NCI-H1105 (cell line): ENCODE results near the gene TCTN2.

ENCODE experiments used
- DNase-seq: peaks from one replicate; lab custom pipeline; 2025; lab: John Stamatoyannopoulos, UW

Gene TCTN2

GRCh38 chr12:123670882-123671728 is at the start of gene TCTN2:
TCTN2 (plus strand) TSS chr12:123671113; CDS start chr12:123671241, 128 bp downstream.
- DNase-seq, result peak; percentile 93

GRCh38 chr12:123621619-123622530 is 49.0 kb upstream of the TCTN2 start:
- no peak for DNase-seq

- DNase-seq, result peak; percentile 96
Measured at GRCh38 chr12:123633379-123634141, 37.4 kb upstream of the TCTN2 start, which contains the start of the genes EIF2B1 and GTF2H3. EIF2B1 (minus strand) TSS chr12:123633686; CDS start chr12:123633557, 129 bp downstream. GTF2H3 (plus strand) TSS chr12:123633829; CDS start chr12:123633860, 31 bp downstream.

GRCh38 chr12:123634142-123634561 is 36.8 kb upstream of the TCTN2 start:
- no peak for DNase-seq

- DNase-seq, result no peak
Measured at GRCh38 chr12:123643911-123644310, 27.0 kb upstream of the TCTN2 start.

- no peak for DNase-seq
Measured at GRCh38 chr12:123645380-123645779, 25.5 kb upstream of the TCTN2 start.

GRCh38 chr12:123645878-123646277 is 25.0 kb upstream of the TCTN2 start:
- no peak for DNase-seq

- DNase-seq, result no peak
Measured at GRCh38 chr12:123648401-123648800, 22.5 kb upstream of the TCTN2 start.

- DNase-seq, result no peak
Measured at GRCh38 chr12:123654129-123654701, 16.7 kb upstream of the TCTN2 start.

GRCh38 chr12:123655420-123655819 is 15.5 kb upstream of the TCTN2 start:
- no peak for DNase-seq

- no peak for DNase-seq
Measured at GRCh38 chr12:123656392-123656791, 14.5 kb upstream of the TCTN2 start.

- no peak for DNase-seq
Measured at GRCh38 chr12:123657211-123657610, 13.7 kb upstream of the TCTN2 start.

- no peak for DNase-seq
Measured at GRCh38 chr12:123659996-123660727, 10.8 kb upstream of the TCTN2 start.

GRCh38 chr12:123667771-123668170 is 3.1 kb upstream of the TCTN2 start:
- no peak for DNase-seq

GRCh38 chr12:123671876-123672275 is 963 bp downstream of the TCTN2 start:
- no peak for DNase-seq

GRCh38 chr12:123675436-123675835 is 4.5 kb downstream of the TCTN2 start:
- DNase-seq, result no peak

- DNase-seq, result no peak
Measured at GRCh38 chr12:123676616-123677320, 5.9 kb downstream of the TCTN2 start.

- DNase-seq, result no peak
Measured at GRCh38 chr12:123678981-123679380, 8.1 kb downstream of the TCTN2 start.

- no peak for DNase-seq
Measured at GRCh38 chr12:123681605-123682004, 10.7 kb downstream of the TCTN2 start.

GRCh38 chr12:123683964-123684363 is 13.1 kb downstream of the TCTN2 start:
- no peak for DNase-seq
